Gastrocnemius medialis (tissue), 4 donors: ENCODE measurements around the gene TRIM37. TPM values are rescaled to one million over a fixed set of nuclear protein-coding genes. Genes with fewer than 3 reads are reported as not detected.

ENCODE experiments used
- ATAC-seq, 2 donors: fragments of 150-250 bp; one replicate each; pipeline ENCODE4 v1.9.1; 2016
- DNase-seq, 2 donors: peaks; one replicate each; pipeline ENCODE4 v3.0.0-alpha.2; 2019
- H3K27ac ChIP-seq, 4 donors: fragments of 200-600 bp; sonication (generic); 1 replicate in 1 of 4; 2 replicates in 3 of 4; pipeline ENCODE4 v1.5.1; 2016 to 2018; ENCODE audit warnings: mild to moderate bottlenecking in 2 of 4, moderate library complexity in 1 of 4
- H3K27me3 ChIP-seq, 3 donors: fragments of 200-600 bp; sonication (generic) in 2 of 3; 1 replicate in 1 of 3; 2 replicates in 2 of 3; pipeline versions ENCODE4 v1.5.1 to v1.6.0; 2016 to 2019; ENCODE audit warnings: mild to moderate bottlenecking in 1 of 3, moderate library complexity in 1 of 3
- H3K36me3 ChIP-seq, 2 donors: fragments of 200-600 bp; sonication (generic) in 1 of 2; one replicate each; pipeline ENCODE4 v1.5.1; 2017 to 2018
- H3K4me1 ChIP-seq, 2 donors: fragments of 200-600 bp; sonication (generic) in 1 of 2; one replicate each; pipeline ENCODE4 v1.5.1; 2016 to 2017; ENCODE audit warnings: mild to moderate bottlenecking in 2 of 2
- H3K4me3 ChIP-seq, 4 donors: fragments of 200-600 bp; sonication (generic) in 3 of 4; 1 replicate in 1 of 4; 2 replicates in 3 of 4; pipeline ENCODE4 v1.5.1; 2016 to 2019; ENCODE audit warnings: mild to moderate bottlenecking in 2 of 4
- H3K9me3 ChIP-seq, 3 donors: fragments of 200-600 bp; sonication (generic) in 2 of 3; 1 replicate in 1 of 3; 2 replicates in 2 of 3; pipeline ENCODE4 v1.5.1; 2016 to 2019
- POLR2A ChIP-seq, 2 donors: fragments of 450-650 bp; IDR thresholded peaks; one replicate each; pipeline ENCODE4 v1.6.1; 2017; ENCODE audit warnings: antibody characterized with exemption in 2 of 2, mild to moderate bottlenecking in 2 of 2, moderate library complexity in 2 of 2
- in situ Hi-C, 4 donors: fragments of 200-750 bp; cut with MboI; loops; one replicate each; pipeline versions ENCODE4 v1.15.0 to v1.8.0; 2017; ENCODE audit warnings: low sequenced_read_pairs in 4 of 4
- intact Hi-C: fragments of 100-400 bp; cut with DNase I; formaldehyde crosslinking; loops from one replicate; pipeline ENCODE4 v1.15.1; 2023; ENCODE audit warnings: low total_unique reads
- total RNA-seq, 4 donors: library from RNA; depleted of rRNA; stranded (reverse); fragments of >200 nt; gene quantifications; one replicate each; pipeline versions ENCODE4 v1.1.0 to v1.2.3, GENCODE V29; 2016
- TF ChIP-seq, protein P1 (sequence below), 5 experiments: fragments of 450-650 bp in 3 of 5; fragments of 200-600 bp in 2 of 5; sonication (generic) in 2 of 5; IDR thresholded peaks in 4 of 5; conservative IDR thresholded peaks in 1 of 5; 1 replicate in 4 of 5; 2 replicates in 1 of 5; pipeline ENCODE4 v1.5.1; 2016 to 2019; ENCODE audit warnings: antibody characterized with exemption in 5 of 5, mild to moderate bottlenecking in 3 of 5, moderate library complexity in 3 of 5

The TRIM37 gene
- total RNA-seq, 4 donors from 2014 or later = 16.1 to 17.5 (median 16.3) TPM

GRCh38 chr17:59028328-59028727, 78.4 kb downstream of the TRIM37 start:
- intact Hi-C loops = no loop called here
- in situ Hi-C loops = no loop called here
- TF ChIP-seq POLR2A (IDR thresholded peaks at IDR 0.05) = no peak
- TF ChIP-seq, protein P1, sequence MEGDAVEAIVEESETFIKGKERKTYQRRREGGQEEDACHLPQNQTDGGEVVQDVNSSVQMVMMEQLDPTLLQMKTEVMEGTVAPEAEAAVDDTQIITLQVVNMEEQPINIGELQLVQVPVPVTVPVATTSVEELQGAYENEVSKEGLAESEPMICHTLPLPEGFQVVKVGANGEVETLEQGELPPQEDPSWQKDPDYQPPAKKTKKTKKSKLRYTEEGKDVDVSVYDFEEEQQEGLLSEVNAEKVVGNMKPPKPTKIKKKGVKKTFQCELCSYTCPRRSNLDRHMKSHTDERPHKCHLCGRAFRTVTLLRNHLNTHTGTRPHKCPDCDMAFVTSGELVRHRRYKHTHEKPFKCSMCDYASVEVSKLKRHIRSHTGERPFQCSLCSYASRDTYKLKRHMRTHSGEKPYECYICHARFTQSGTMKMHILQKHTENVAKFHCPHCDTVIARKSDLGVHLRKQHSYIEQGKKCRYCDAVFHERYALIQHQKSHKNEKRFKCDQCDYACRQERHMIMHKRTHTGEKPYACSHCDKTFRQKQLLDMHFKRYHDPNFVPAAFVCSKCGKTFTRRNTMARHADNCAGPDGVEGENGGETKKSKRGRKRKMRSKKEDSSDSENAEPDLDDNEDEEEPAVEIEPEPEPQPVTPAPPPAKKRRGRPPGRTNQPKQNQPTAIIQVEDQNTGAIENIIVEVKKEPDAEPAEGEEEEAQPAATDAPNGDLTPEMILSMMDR (IDR thresholded peaks at IDR 0.05 in 4 of 5, conservative IDR thresholded peaks at IDR 0.05 in 1 of 5) = no peak
- Histone ChIP-seq H3K27ac (peak overlapping the region; percentile 49 to 74 (median 67)), H3K36me3 (peaks cover 0 to 4% of the 10 kb centered on the region in 2 donors), H3K4me3 (no peak overlapping the region), H3K27me3 (no peaks in the 10 kb centered on the region), H3K4me1 (peaks cover 18 to 23% of the 10 kb centered on the region in 2 donors), H3K9me3 (no peaks in the 10 kb centered on the region)
- no peak for DNase-seq
- no peak for ATAC-seq

GRCh38 chr17:59027750-59028149, 78.9 kb downstream of the TRIM37 start:
- Histone ChIP-seq H3K4me3 (peak overlapping the region in 1 of 4 donors; percentile 20), H3K4me1 (peaks cover 18 to 23% of the 10 kb centered on the region in 2 donors), H3K36me3 (peaks cover 0 to 4% of the 10 kb centered on the region in 2 donors), H3K9me3 (no peaks in the 10 kb centered on the region), H3K27me3 (no peaks in the 10 kb centered on the region), H3K27ac (peak overlapping the region; percentile 49 to 74 (median 67))
- in situ Hi-C loops = no loop called here
- ATAC-seq (peak; percentile 78 to 81), DNase-seq (no peak)
- intact Hi-C loops = no loop called here
- TF ChIP-seq, protein P1 (IDR thresholded peaks at IDR 0.05 in 4 of 5, conservative IDR thresholded peaks at IDR 0.05 in 1 of 5) = no peak
- no peak for TF ChIP-seq POLR2A (IDR thresholded peaks at IDR 0.05)

- in situ Hi-C loops (no loop called here), intact Hi-C loops (no loop called here)
- DNase-seq (no peak), ATAC-seq (peak in 1 of 2 donors; percentile 35)
- H3K27me3 ChIP-seq = no peaks in the 10 kb centered on the region
- no peak overlapping the region for H3K4me3 ChIP-seq
- H3K4me1 ChIP-seq = peaks cover 18 to 23% of the 10 kb centered on the region in 2 donors
- H3K27ac ChIP-seq = peak overlapping the region; percentile 49 to 74 (median 67)
- H3K9me3 ChIP-seq = no peaks in the 10 kb centered on the region
- peaks cover 0 to under 1% of the 10 kb centered on the region in 2 donors for H3K36me3 ChIP-seq
- TF ChIP-seq POLR2A (IDR thresholded peaks at IDR 0.05) = no peak
- TF ChIP-seq, protein P1 (IDR thresholded peaks at IDR 0.05 in 4 of 5, conservative IDR thresholded peaks at IDR 0.05 in 1 of 5) = no peak
Measured at GRCh38 chr17:59026176-59026939, 80.3 kb downstream of the TRIM37 start.

- Histone ChIP-seq H3K4me3 (no peak overlapping the region), H3K27me3 (no peaks in the 10 kb centered on the region), H3K27ac (no peak overlapping the region), H3K9me3 (no peaks in the 10 kb centered on the region), H3K36me3 (peaks cover 0 to 5% of the 10 kb centered on the region in 2 donors), H3K4me1 (peaks cover 18 to 23% of the 10 kb centered on the region in 2 donors)
- in situ Hi-C loops = loop anchor here in 3 of 4 donors (25.0 kb wide), 3 partner anchors 313 to 513 kb away; partner anchors contain the start of gene MTMR4 (in 1 of the 3)
- ATAC-seq (no peak), DNase-seq (no peak)
- TF ChIP-seq, protein P1 (IDR thresholded peaks at IDR 0.05 in 4 of 5, conservative IDR thresholded peaks at IDR 0.05 in 1 of 5) = no peak
- no peak for TF ChIP-seq POLR2A (IDR thresholded peaks at IDR 0.05)
- intact Hi-C loops = no loop called here
Measured at GRCh38 chr17:59024916-59025315, 81.8 kb downstream of the TRIM37 start.
